Fibroblast of lung (primary cell): ENCODE results near the gene IGSF23. TPM values are rescaled to one million over a fixed set of nuclear protein-coding genes. Genes with fewer than 3 reads are reported as not detected.
"Not testable (repeated sequence)": the region's sequence is repeated elsewhere in the genome, so short reads cannot be mapped to it uniquely, and the experiment has no call there.

ENCODE experiments used
- DNase-seq, 2 donors: peaks; one replicate each; pipeline versions ENCODE4 v3.0.0 to v3.0.0-alpha.2; 2010; ENCODE audit warnings: low read depth in 2 of 2
- H2AFZ ChIP-seq: 2 replicates; pipeline ENCODE4 v1.5.1; 2012; ENCODE audit warnings: low read length, control low read depth, inconsistent platforms
- H3K27ac ChIP-seq: 2 replicates; pipeline ENCODE4 v1.5.1; 2011; ENCODE audit warnings: low read length, control low read depth; ENCODE audit not compliant: insufficient read depth
- H3K27me3 ChIP-seq: 2 replicates; pipeline ENCODE4 v1.5.1; 2011; ENCODE audit warnings: mild to moderate bottlenecking, low read length; ENCODE audit not compliant: control insufficient read depth, insufficient read depth
- H3K36me3 ChIP-seq: 2 replicates; pipeline ENCODE4 v1.5.1; 2011; ENCODE audit warnings: low read length; ENCODE audit not compliant: control insufficient read depth, insufficient read depth
- H3K4me1 ChIP-seq: 2 replicates; pipeline ENCODE4 v1.5.1; 2011; ENCODE audit warnings: low read length; ENCODE audit not compliant: control insufficient read depth, insufficient read depth; ENCODE audit errors: extremely low read depth
- H3K4me2 ChIP-seq: 2 replicates; pipeline ENCODE4 v1.5.1; 2011; ENCODE audit warnings: low read length, control low read depth; ENCODE audit not compliant: insufficient read depth; ENCODE audit errors: extremely low read depth
- H3K4me3 ChIP-seq, 4 experiments: fragments of 200-600 bp in 1 of 4; sonication (generic) in 1 of 4; replicated peaks in 1 of 4; 2 replicates each; pipeline ENCODE4 v1.5.1; 2011 to 2016; ENCODE audit warnings: low read length in 4 of 4, low read depth in 3 of 4, mild to moderate bottlenecking in 3 of 4, control low read depth in 2 of 4, inconsistent platforms in 1 of 4, mixed read lengths in 1 of 4; ENCODE audit not compliant: insufficient read depth in 1 of 4; ENCODE audit errors: control extremely low read depth in 1 of 4
- H3K79me2 ChIP-seq: 2 replicates; pipeline ENCODE4 v1.5.1; 2012; ENCODE audit warnings: mild to moderate bottlenecking, low read length, inconsistent platforms; ENCODE audit not compliant: control insufficient read depth, insufficient read depth
- H3K9ac ChIP-seq: 2 replicates; pipeline ENCODE4 v1.5.1; 2011; ENCODE audit warnings: mild to moderate bottlenecking, low read length, control low read depth; ENCODE audit not compliant: insufficient read depth
- H3K9me3 ChIP-seq: 2 replicates; pipeline ENCODE4 v1.5.1; 2012; ENCODE audit warnings: low read depth, low read length; ENCODE audit not compliant: control insufficient read depth, insufficient read depth
- H4K20me1 ChIP-seq: 2 replicates; pipeline ENCODE4 v1.5.1; 2011; ENCODE audit warnings: low read length; ENCODE audit not compliant: control insufficient read depth, insufficient read depth; ENCODE audit errors: extremely low read depth
- CTCF ChIP-seq, 2 donors: IDR thresholded peaks in 1 of 2; conservative IDR thresholded peaks in 1 of 2; 1 replicate in 1 of 2; 2 replicates in 1 of 2; pipeline ENCODE4 v1.5.1; 2011 to 2012; ENCODE audit warnings: low read length in 2 of 2, control low read depth in 1 of 2, inconsistent platforms in 1 of 2, low read depth in 1 of 2, mild to moderate bottlenecking in 1 of 2
- EZH2 ChIP-seq: IDR thresholded peaks from 2 replicates; pipeline ENCODE4 v1.5.1; 2012; ENCODE audit warnings: low read length, control low read depth, mild to moderate bottlenecking; ENCODE audit errors: missing control alignments
- polyA plus RNA-seq, 2 donors: library from polyadenylated mRNA; depleted of rRNA in 1 of 2; stranded (reverse) in 1 of 2; unstranded in 1 of 2; fragments of >200 nt; gene quantifications; 2 replicates each; pipeline ENCODE4 v1.2.1, GENCODE V29; 2011 to 2012; ENCODE audit warnings: missing spikeins in 1 of 2
- total RNA-seq: library from RNA; depleted of rRNA; stranded (reverse); fragments of >200 nt; gene quantifications from 2 replicates; pipeline ENCODE4 v1.2.1, GENCODE V29; 2014

IGSF23 gene
- total and polyA plus RNA-seq, 2 donors (not counting 1 experiment from before 2014, with no cell fraction given) = 0.33 to 1.3 TPM

DNA sequence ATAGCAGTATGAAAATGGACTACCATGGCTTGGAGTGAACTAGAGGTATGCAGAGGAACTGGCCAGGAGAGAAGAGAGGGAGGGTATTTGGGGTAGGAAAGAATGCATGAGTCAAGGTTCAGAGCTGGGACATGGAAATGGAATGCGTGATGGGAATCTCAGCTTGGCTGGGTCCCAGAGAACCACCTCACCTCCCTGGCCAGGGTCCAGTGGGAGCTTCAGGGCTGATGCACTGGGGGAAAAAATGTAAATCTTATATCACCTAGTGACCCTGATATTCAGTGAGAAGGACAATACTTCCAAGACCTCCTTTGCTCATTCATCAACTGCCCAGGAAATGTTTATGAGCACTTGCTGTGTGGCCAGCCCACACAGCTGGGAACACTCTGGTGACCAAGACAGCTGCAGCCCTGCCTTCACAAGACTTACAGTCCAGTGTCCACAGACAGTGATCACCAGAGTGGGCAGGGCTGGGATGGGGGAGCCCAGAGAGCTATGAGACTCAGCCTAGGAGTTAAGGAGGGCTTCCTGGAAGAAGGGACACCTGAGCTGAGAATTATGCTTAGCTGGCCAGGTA, 12.8 kb downstream of the IGSF23 start:
- peak; percentile 86 to 98 for DNase-seq
- no peaks in the 10 kb centered on the region for H3K27me3 ChIP-seq
- no peaks in the 10 kb centered on the region for H3K79me2 ChIP-seq
- no peak overlapping the region for H3K4me3 ChIP-seq
- H3K9ac ChIP-seq = no peak overlapping the region
- peaks cover 4% of the 10 kb centered on the region for H3K4me1 ChIP-seq
- H3K9me3 ChIP-seq = no peaks in the 10 kb centered on the region
- H3K27ac ChIP-seq = peak overlapping the region; percentile 66
- H3K36me3 ChIP-seq = no peaks in the 10 kb centered on the region
- no peak overlapping the region for H2AFZ ChIP-seq
- H4K20me1 ChIP-seq = no peaks in the 10 kb centered on the region
- no peak overlapping the region for H3K4me2 ChIP-seq
- TF ChIP-seq EZH2 (no peak), CTCF (conservative IDR thresholded peaks at IDR 0.05 in 1 of 2, IDR thresholded peaks at IDR 0.05 in 1 of 2; ENCODE audit: low read depth in 1 of 2, low read length in 2 of 2) (no peak)

DNA sequence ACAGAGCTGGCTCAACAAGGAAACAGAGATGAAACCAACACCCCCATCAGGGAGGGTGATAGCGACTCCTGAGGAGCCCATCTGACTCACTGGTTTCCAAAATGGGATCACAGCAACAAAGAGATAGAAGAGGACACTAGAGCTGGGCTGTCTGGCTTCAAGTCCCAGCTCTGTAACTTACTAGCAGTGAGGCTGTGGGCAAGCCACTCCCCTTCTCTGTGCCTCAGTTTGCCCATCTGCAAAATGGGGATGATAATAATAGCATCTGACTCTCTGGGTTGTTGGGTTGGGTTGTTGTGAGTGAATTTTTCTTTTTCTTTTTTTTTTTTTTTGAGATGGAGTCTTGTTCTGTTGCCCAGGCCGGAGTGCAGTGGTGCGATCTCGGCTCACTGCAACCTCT, 14.3 kb downstream of the IGSF23 start:
- H3K27me3 ChIP-seq = no peaks in the 10 kb centered on the region
- no peaks in the 10 kb centered on the region for H3K9me3 ChIP-seq
- H3K4me1 ChIP-seq = peaks cover 4% of the 10 kb centered on the region
- H2AFZ ChIP-seq = no peak overlapping the region
- no peak for DNase-seq
- no peaks in the 10 kb centered on the region for H3K79me2 ChIP-seq
- TF ChIP-seq CTCF (conservative IDR thresholded peaks at IDR 0.05 in 1 of 2, IDR thresholded peaks at IDR 0.05 in 1 of 2; ENCODE audit: low read depth in 1 of 2, low read length in 2 of 2) (no peak), EZH2 (no peak)
- H3K4me2 ChIP-seq = no peak overlapping the region
- no peak overlapping the region for H3K9ac ChIP-seq
- H3K36me3 ChIP-seq = no peaks in the 10 kb centered on the region
- no peaks in the 10 kb centered on the region for H4K20me1 ChIP-seq
- no peak overlapping the region for H3K27ac ChIP-seq
- H3K4me3 ChIP-seq = no peak overlapping the region

DNA sequence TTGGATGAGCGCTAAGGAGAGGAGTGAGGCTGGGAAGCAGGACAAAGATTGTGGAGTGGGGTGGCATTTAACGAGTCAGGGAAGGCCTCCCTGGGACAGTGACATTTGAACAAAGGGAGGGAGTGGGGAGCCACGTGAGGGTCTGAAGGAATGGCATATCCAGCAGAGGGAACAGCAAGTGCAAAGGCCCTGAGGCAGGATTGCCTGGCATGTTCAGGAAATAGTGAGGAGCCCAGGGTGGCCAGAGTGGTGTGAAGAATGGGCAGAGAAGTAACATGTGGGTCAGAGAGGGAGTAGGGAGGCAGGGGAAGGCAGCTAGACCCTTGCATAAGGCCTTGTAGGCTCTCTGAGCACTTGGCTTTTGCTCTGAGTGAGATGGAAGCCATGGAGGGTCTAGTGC, 15.4 kb downstream of the IGSF23 start:
- Histone ChIP-seq H3K79me2 (no peaks in the 10 kb centered on the region), H3K36me3 (no peaks in the 10 kb centered on the region), H3K4me3 (no peak overlapping the region), H3K9ac (no peak overlapping the region), H4K20me1 (no peaks in the 10 kb centered on the region), H3K27ac (no peak overlapping the region), H2AFZ (no peak overlapping the region), H3K4me1 (peaks cover 2% of the 10 kb centered on the region), H3K4me2 (no peak overlapping the region), H3K9me3 (no peaks in the 10 kb centered on the region), H3K27me3 (no peaks in the 10 kb centered on the region)
- TF ChIP-seq CTCF (conservative IDR thresholded peaks at IDR 0.05 in 1 of 2, IDR thresholded peaks at IDR 0.05 in 1 of 2; ENCODE audit: low read depth in 1 of 2, low read length in 2 of 2) (no peak), EZH2 (no peak)
- no peak for DNase-seq

DNA sequence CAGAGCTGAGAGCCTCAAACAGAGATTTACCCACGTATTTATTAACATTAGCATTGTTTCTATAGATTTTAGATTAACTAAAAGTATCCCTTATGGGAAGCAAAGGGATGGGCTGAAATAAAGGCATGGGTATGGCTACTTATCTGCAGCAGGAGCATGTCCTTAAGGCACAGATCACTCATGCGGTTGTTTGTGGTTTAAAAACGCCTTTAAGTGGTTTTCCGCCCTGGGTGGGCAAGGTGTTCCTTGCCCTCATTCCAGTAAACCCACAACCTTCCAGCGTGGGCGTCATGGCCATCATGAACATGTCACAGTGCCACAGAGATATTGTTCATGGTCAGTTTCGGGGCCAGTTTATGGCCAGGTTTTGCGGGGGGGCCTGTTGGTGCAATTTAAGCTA, 18.2 kb downstream of the IGSF23 start:
- H3K4me1 ChIP-seq = peaks cover 12% of the 10 kb centered on the region
- not testable (repeated sequence) for H4K20me1 ChIP-seq, H2AFZ ChIP-seq, H3K9ac ChIP-seq, H3K27me3 ChIP-seq, H3K9me3 ChIP-seq, H3K36me3 ChIP-seq, H3K27ac ChIP-seq, H3K4me3 ChIP-seq, H3K4me2 ChIP-seq, H3K79me2 ChIP-seq
- peak in 1 of 2 donors; percentile 51 for DNase-seq

DNA sequence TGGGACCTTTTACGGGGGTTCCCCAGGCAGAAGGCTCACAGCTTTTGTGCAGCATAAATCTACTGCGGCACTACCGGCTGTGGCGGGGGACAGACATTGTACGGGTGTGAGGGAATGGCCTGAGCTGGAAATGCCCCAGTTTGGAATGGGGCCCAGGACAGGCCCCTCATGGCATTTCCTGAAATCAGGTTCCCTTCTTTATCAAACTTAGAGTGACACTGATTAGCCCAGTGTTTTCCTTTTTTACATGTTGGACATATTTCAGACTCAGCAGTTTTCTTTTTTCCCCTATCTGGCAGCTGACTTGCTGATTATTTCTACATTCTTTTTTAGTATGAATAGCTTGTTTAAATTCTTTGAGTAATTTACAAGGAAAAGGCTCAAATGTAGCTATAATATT, 20.7 kb downstream of the IGSF23 start:
- peaks cover 13% of the 10 kb centered on the region for H3K4me1 ChIP-seq
- H3K36me3 ChIP-seq, H4K20me1 ChIP-seq, H3K9me3 ChIP-seq, H2AFZ ChIP-seq, H3K27me3 ChIP-seq, H3K79me2 ChIP-seq, H3K9ac ChIP-seq, H3K27ac ChIP-seq, DNase-seq, H3K4me3 ChIP-seq, H3K4me2 ChIP-seq: not testable (repeated sequence)
